Measurements from ENCODE around the gene HSPA2. TPM values are rescaled to one million over a fixed set of nuclear protein-coding genes. Genes with fewer than 3 reads are reported as not detected.

Gene HSPA2
- total and polyA plus RNA-seq, 2 of the 4 experiments (the other 2 are of a cell fraction): 18.4 to 19.7 TPM

DNA sequence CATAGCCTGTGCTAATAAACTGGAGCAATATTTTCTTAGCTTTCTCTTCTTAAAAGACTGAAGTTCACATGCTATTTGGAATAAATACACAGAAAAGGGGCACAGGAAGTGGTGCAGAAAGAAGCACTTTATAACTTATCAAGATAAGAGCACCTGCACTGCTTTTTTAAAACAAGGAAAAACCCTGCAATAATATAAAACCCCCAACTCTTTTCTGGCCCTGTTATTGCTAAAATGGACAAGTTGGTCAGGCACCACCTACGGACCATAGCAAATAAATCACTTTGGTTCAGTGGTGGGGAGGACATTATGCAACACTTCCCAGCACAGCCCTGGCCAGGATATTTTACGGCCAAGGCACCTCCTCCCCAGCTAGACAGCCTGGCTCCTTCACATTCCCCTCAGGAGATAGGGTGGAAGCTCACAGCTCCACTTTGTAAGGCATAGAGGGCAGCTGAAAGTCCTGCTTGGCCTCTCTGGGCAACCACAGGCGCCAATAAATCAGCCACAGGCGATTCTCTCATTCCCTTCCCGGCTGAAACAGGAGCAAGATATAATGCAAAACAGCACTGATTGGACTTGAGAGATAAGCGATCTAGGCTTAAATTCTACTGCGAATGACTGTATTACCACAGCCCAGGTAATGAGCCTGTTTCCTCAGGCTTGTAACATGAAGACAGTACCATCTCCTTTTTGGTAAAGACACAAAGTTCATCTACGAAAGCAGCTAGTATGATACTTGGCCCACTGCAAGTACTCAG lies 39.0 kb upstream of the HSPA2 start:
- Histone ChIP-seq H3K79me1 (ENCODE audit: low read depth in 1 of 2, low read length in 2 of 2) (peaks cover 18 to 49% of the 10 kb centered on the region in 2 experiments), H3K9me1 (ENCODE audit: insufficient read depth, low read length) (peaks cover 7% of the 10 kb centered on the region; the same call in 1 of the 2 replicates), H3K4me1 (ENCODE audit: control insufficient read depth, insufficient read depth, low read length) (peaks cover 12% of the 10 kb centered on the region), H4K20me1 (ENCODE audit: insufficient read depth, low read length) (peaks cover 13% of the 10 kb centered on the region), H3K4me3 (ENCODE audit: insufficient read depth, low read depth, low read length) (no peak overlapping the region), H3K27ac (ENCODE audit: insufficient read depth, low read length) (peak overlapping the region; percentile 46; the same call in 1 of the 2 replicates), H4K5ac (ENCODE audit: low read depth, low read length) (peak overlapping the region; percentile 49; the same call in 1 of the 2 replicates), H2BK20ac (ENCODE audit: low read depth, low read length) (peak overlapping the region; percentile 15; the same call in 1 of the 2 replicates), H3K27me3 (ENCODE audit: control insufficient read depth, insufficient read depth, low read length) (no peaks in the 10 kb centered on the region), H3K9me3 (ENCODE audit: control insufficient read depth, insufficient read depth, low read length) (no peaks in the 10 kb centered on the region), H3K18ac (ENCODE audit: low read depth, low read length) (peak overlapping the region; percentile 30; the same call in 1 of the 2 replicates), H2BK15ac (ENCODE audit: low read depth, low read length) (no peak overlapping the region), H2AFZ (replicated peaks; ENCODE audit: low read length, poor library complexity) (peak overlapping the region; percentile 19), H3K9ac (ENCODE audit: low read depth, low read length) (peak overlapping the region; percentile 7; the same call in 1 of the 2 replicates), H3K4ac (ENCODE audit: low read depth, low read length) (peak overlapping the region; percentile 9; the same call in 1 of the 2 replicates), H3K4me2 (ENCODE audit: low read depth, low read length) (peak overlapping the region; percentile 93), H2AK9ac (replicated peaks; ENCODE audit: low read depth, low read length, poor library complexity) (no peak overlapping the region), H4K91ac (ENCODE audit: insufficient read depth, low read depth, low read length) (0 out of 2 replicates have a peak overlapping the region, but pooled peaks have one; percentile 39), H3K36me3 (ENCODE audit: control insufficient read depth, insufficient read depth, low read length) (no peaks in the 10 kb centered on the region), H3K23ac (ENCODE audit: low read depth, low read length) (peak overlapping the region; percentile 86), H2BK120ac (ENCODE audit: low read depth, low read length) (peak overlapping the region; percentile 22), H3K14ac (replicated peaks; ENCODE audit: low read depth, low read length) (peak overlapping the region; percentile 65), H2BK5ac (ENCODE audit: low read depth, low read length, poor library complexity, severe bottlenecking) (peak overlapping the region; percentile 29), H2AK5ac (ENCODE audit: low read depth, low read length) (peak overlapping the region; percentile 20; the same call in 1 of the 2 replicates), H4K8ac (ENCODE audit: low read depth in 2 of 2, low read length in 2 of 2) (peak overlapping the region; percentile 10 to 96; a peak in 3 of 4 replicates), H3K56ac (ENCODE audit: extremely low read depth, insufficient read depth, low read length) (no peak overlapping the region; the same call in 1 of the 2 replicates)
- ChIA-PET CTCF (interaction anchor here (0.6 to 1.6 kb wide), 2 partner anchors 9 to 19 kb away, joined by 3 to 4 read pairs; no protein-coding TSS in a partner anchor), POLR2A (ENCODE audit: unreplicated experiment) (no interaction called here)
- WGBS, 2 experiments (ENCODE audit: extremely low coverage in 2 of 2, insufficient read length in 1 of 2): 96% methylated on average over 2 of the region's 8 CpGs; no CpG with 5 or more reads in 1 of the 2 experiments
- TSS peak; percentile 16 for BruUV-seq (replicated peaks)
- DNase-seq (peak; percentile 38), ATAC-seq (ENCODE audit: low read depth) (no peak)
- in situ Hi-C loops (cut with MboI; ENCODE audit: low sequenced_read_pairs) (no loop called here), dilution Hi-C loops (cut with HindIII; ENCODE audit: low sequenced_read_pairs, unreplicated experiment) (no loop called here), intact Hi-C loops (cut with micrococcal nuclease) (no loop called here)
- TF ChIP-seq CHD1 (IDR thresholded peaks at IDR 0.05; ENCODE audit: low read depth, low read length) (no peak), CEBPB (IDR thresholded peaks at IDR 0.05; ENCODE audit: low read depth, low read length) (peak; percentile 91)
